ENCODE results near the gene AMHR2.

DNA sequence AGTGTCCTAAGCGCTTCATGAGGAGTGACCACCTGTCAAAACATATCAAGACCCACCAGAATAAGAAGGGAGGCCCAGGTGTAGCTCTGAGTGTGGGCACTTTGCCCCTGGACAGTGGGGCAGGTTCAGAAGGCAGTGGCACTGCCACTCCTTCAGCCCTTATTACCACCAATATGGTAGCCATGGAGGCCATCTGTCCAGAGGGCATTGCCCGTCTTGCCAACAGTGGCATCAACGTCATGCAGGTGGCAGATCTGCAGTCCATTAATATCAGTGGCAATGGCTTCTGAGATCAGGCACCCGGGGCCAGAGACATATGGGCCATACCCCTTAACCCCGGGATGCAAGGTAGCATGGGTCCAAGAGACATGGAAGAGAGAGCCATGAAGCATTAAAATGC, 12.7 kb upstream of the AMHR2 start:
- no peak for TF ChIP-seq POLR2A (IDR thresholded peaks at IDR 0.05)
- TF ChIP-seq POLR2AphosphoS5 (IDR thresholded peaks at IDR 0.05) = no peak
- TF ChIP-seq, protein P1, sequence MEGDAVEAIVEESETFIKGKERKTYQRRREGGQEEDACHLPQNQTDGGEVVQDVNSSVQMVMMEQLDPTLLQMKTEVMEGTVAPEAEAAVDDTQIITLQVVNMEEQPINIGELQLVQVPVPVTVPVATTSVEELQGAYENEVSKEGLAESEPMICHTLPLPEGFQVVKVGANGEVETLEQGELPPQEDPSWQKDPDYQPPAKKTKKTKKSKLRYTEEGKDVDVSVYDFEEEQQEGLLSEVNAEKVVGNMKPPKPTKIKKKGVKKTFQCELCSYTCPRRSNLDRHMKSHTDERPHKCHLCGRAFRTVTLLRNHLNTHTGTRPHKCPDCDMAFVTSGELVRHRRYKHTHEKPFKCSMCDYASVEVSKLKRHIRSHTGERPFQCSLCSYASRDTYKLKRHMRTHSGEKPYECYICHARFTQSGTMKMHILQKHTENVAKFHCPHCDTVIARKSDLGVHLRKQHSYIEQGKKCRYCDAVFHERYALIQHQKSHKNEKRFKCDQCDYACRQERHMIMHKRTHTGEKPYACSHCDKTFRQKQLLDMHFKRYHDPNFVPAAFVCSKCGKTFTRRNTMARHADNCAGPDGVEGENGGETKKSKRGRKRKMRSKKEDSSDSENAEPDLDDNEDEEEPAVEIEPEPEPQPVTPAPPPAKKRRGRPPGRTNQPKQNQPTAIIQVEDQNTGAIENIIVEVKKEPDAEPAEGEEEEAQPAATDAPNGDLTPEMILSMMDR (IDR thresholded peaks at IDR 0.05) = no peak
- TF ChIP-seq EP300 (IDR thresholded peaks at IDR 0.05) = no peak

Measured in suprapubic skin (tissue), 4 donors.